GM12878 (cell line): ENCODE data around the gene NDUFA12. TPM values are rescaled to one million over a fixed set of nuclear protein-coding genes. Genes with fewer than 3 reads are reported as not detected.

Experiments
- ATAC-seq: fragments of 200-7000 bp; cut with Tn5 transposase; 3 replicates; pipeline ENCODE4 v1.9.1; 2020; ENCODE audit warnings: mild to moderate bottlenecking, moderate library complexity
- BruUV-seq: library from RNA; stranded (reverse); fragments of 400-500 nt; replicated peaks from 2 replicates; lab custom pipeline; 2021; lab: Mats Ljungman, UMichigan
- CTCF ChIA-PET: fragments of 300-600 bp; sonication (Branson Sonifier 250); formaldehyde crosslinking; extraction: SDS; loops from one replicate; lab custom pipeline; 2021; ENCODE audit warnings: inconsistent platforms; lab: Yijun Ruan, JAX
- POLR2A ChIA-PET: fragments of 350-600 bp; formaldehyde crosslinking; extraction: SDS; loops from one replicate; lab custom pipeline; 2021; ENCODE audit warnings: inconsistent platforms; lab: Charles Lee
- RAD21 ChIA-PET: fragments of 300-600 bp; sonication (Branson Sonifier 250); formaldehyde crosslinking; loops from one replicate; lab custom pipeline; 2023; ENCODE audit warnings: antibody characterized with exemption; ENCODE audit not compliant: unreplicated experiment; lab: Charles Lee
- SMC1A ChIA-PET: fragments of 300-600 bp; sonication (Branson Sonifier 250); formaldehyde crosslinking; loops from one replicate; lab custom pipeline; 2023; ENCODE audit not compliant: unreplicated experiment, uncharacterized antibody; lab: Charles Lee
- DNase-seq: peaks from one replicate; pipeline ENCODE4 v3.0.0-alpha.2; 2011; ENCODE audit warnings: low read depth, low spot score
- FAIRE-seq: peaks from 3 replicates; lab custom pipeline; 2011; peaks lifted over from hg19 to GRCh38; lab: Jason Lieb, UNC
- H2AFZ ChIP-seq: 2 replicates; pipeline ENCODE4 v1.6.0; 2011; ENCODE audit warnings: low read depth, low read length, control low read depth; ENCODE audit not compliant: control insufficient read depth
- H3K27ac ChIP-seq: 2 replicates; pipeline ENCODE4 v1.5.1; 2011; ENCODE audit warnings: control low read depth; ENCODE audit not compliant: control insufficient read depth, insufficient read depth
- H3K27me3 ChIP-seq, 2 experiments: replicated peaks in 1 of 2; 2 replicates each; pipeline versions ENCODE4 v1.6.0 to v1.6.1; 2011; ENCODE audit warnings: low read length in 1 of 2; ENCODE audit not compliant: control insufficient read depth in 2 of 2, insufficient read depth in 2 of 2
- H3K36me3 ChIP-seq, 2 experiments: 2 replicates each; pipeline ENCODE4 v1.5.1; 2011; ENCODE audit warnings: low read length in 1 of 2; ENCODE audit not compliant: control insufficient read depth in 2 of 2, insufficient read depth in 2 of 2
- H3K4me1 ChIP-seq: 2 replicates; pipeline ENCODE4 v1.6.1; 2011; ENCODE audit warnings: mild to moderate bottlenecking, low read length, moderate library complexity, mixed read lengths; ENCODE audit not compliant: control insufficient read depth, insufficient read depth
- H3K4me2 ChIP-seq: 2 replicates; pipeline ENCODE4 v1.6.0; 2011; ENCODE audit warnings: control low read depth; ENCODE audit not compliant: control insufficient read depth, insufficient read depth
- H3K4me3 ChIP-seq: fragments of 200-600 bp; sonication (generic); 2 replicates; pipeline ENCODE4 v1.5.1; 2016
- H3K79me2 ChIP-seq: 2 replicates; pipeline ENCODE4 v1.6.0; 2011; ENCODE audit warnings: low read length; ENCODE audit not compliant: control insufficient read depth, insufficient read depth
- H3K9ac ChIP-seq: 2 replicates; pipeline ENCODE4 v1.8.0; 2011; ENCODE audit warnings: low read length, control low read depth, mixed read lengths; ENCODE audit not compliant: control insufficient read depth, insufficient read depth
- H3K9me3 ChIP-seq: replicated peaks from 3 replicates; pipeline ENCODE4 v1.5.1; 2011; ENCODE audit warnings: mild to moderate bottlenecking, low read length; ENCODE audit not compliant: control insufficient read depth, insufficient read depth
- H4K20me1 ChIP-seq: 2 replicates; pipeline ENCODE4 v1.6.0; 2011; ENCODE audit not compliant: control insufficient read depth, insufficient read depth
- BRCA1 ChIP-seq: IDR thresholded peaks from 2 replicates; pipeline ENCODE4 v1.6.1; 2011; ENCODE audit warnings: low read depth, low read length, improper control_type of control experiment
- CHD1 ChIP-seq: IDR thresholded peaks from 2 replicates; pipeline ENCODE4 v1.6.1; 2012; ENCODE audit warnings: low read depth, low read length, improper control_type of control experiment
- ETV6 ChIP-seq, 2 experiments: fragments of 450-650 bp in 1 of 2; IDR thresholded peaks in 1 of 2; conservative IDR thresholded peaks in 1 of 2; 2 replicates each; pipeline ENCODE4 v1.6.1; 2014; ENCODE audit warnings: antibody characterized with exemption in 1 of 2, borderline replicate concordance in 1 of 2, low read depth in 1 of 2, mild to moderate bottlenecking in 1 of 2, moderate library complexity in 1 of 2
- HDAC2 ChIP-seq: fragments of 200-600 bp; sonication (generic); IDR thresholded peaks from 2 replicates; pipeline ENCODE4 v1.6.1; 2017
- IKZF1 ChIP-seq: fragments of 450-650 bp; conservative IDR thresholded peaks from 2 replicates; pipeline ENCODE4 v1.6.1; 2017; ENCODE audit warnings: antibody characterized with exemption, mild to moderate bottlenecking
- JUNB ChIP-seq: IDR thresholded peaks from 2 replicates; pipeline ENCODE4 v1.6.1; 2016; ENCODE audit warnings: antibody characterized with exemption, mild to moderate bottlenecking
- KDM1A ChIP-seq: fragments of 200-600 bp; sonication (generic); IDR thresholded peaks from 2 replicates; pipeline ENCODE4 v1.6.1; 2016; ENCODE audit warnings: borderline replicate concordance
- RAD51 ChIP-seq: fragments of 450-650 bp; IDR thresholded peaks from 2 replicates; pipeline ENCODE4 v1.6.1; 2016; ENCODE audit warnings: moderate library complexity, mild to moderate bottlenecking, inconsistent platforms
- RBBP5 ChIP-seq: fragments of 200-600 bp; sonication (generic); conservative IDR thresholded peaks from 2 replicates; pipeline ENCODE4 v1.6.1; 2016
- SMC3 ChIP-seq: IDR thresholded peaks from 2 replicates; pipeline ENCODE4 v1.6.1; 2011; ENCODE audit warnings: low read length, improper control_type of control experiment, borderline replicate concordance
- SUPT20H ChIP-seq: IDR thresholded peaks from 2 replicates; pipeline ENCODE4 v1.6.1; 2011; ENCODE audit warnings: low read depth, mild to moderate bottlenecking, low read length, moderate library complexity, borderline replicate concordance; ENCODE audit not compliant: control insufficient read depth
- YBX1 ChIP-seq: fragments of 450-650 bp; IDR thresholded peaks from 2 replicates; pipeline ENCODE4 v1.6.1; 2016; ENCODE audit warnings: antibody characterized with exemption
- ZNF24 ChIP-seq: fragments of 450-650 bp; IDR thresholded peaks from 2 replicates; pipeline ENCODE4 v1.6.1; 2017; ENCODE audit warnings: antibody characterized with exemption, mild to moderate bottlenecking
- WGBS: methylation state at CpG from one replicate; pipeline ENCODE4 v1.1.6; 2016; ENCODE audit warnings: low lambda C conversion rate; ENCODE audit not compliant: insufficient replicate concordance, insufficient coverage; ENCODE audit errors: missing lambda C conversion rate; 5-methylcytosine and 5-hydroxymethylcytosine counted together
- in situ Hi-C: fragments of 300-500 bp; cut with MboI; formaldehyde crosslinking; loops from 9 replicates; pipeline ENCODE4 v1.14.3; 2018; ENCODE audit warnings: mixed read lengths
- intact Hi-C: fragments of 100-400 bp; cut with micrococcal nuclease; formaldehyde crosslinking; loops from one replicate; pipeline ENCODE4 v1.14.2; 2022; ENCODE audit not compliant: unreplicated experiment
- polyA plus RNA-seq, 11 experiments: library from polyadenylated mRNA; depleted of rRNA in 4 of 11; unstranded in 6 of 11; stranded (reverse) in 5 of 11; fragments of >200 nt; fragmentation: Nextera tagmentation in 4 of 11; fragmentation: Illumina TruSeq in 1 of 11; extraction: Ambion mirVana in 4 of 11; extraction: Trizol in 1 of 11; gene quantifications; 1 replicate in 1 of 11; 2 replicates in 10 of 11; pipeline versions ENCODE4 v1.2.1 to v1.2.3, GENCODE V29; 2011 to 2016; ENCODE audit warnings: inconsistent platforms in 2 of 11, missing spikeins in 2 of 11, low read depth in 1 of 11
- total RNA-seq, 4 experiments: library from RNA; depleted of rRNA in 3 of 4; stranded (reverse); fragments of >200 nt in 3 of 4; fragmentation: Illumina TruSeq in 1 of 4; extraction: Trizol in 1 of 4; gene quantifications; 2 replicates each; pipeline versions ENCODE4 v1.2.1 to v1.2.3, GENCODE V29; 2013 to 2021
- TF ChIP-seq, protein P1 (sequence below): fragments of 450-650 bp; IDR thresholded peaks from 2 replicates; pipeline ENCODE4 v1.6.1; 2017; ENCODE audit warnings: mild to moderate bottlenecking, moderate library complexity

The NDUFA12 gene
- total and polyA plus RNA-seq, 10 of the 15 experiments (the other 5 are each of a cell fraction or from before 2014, with no cell fraction given) = 141 to 1,021 (median 295) TPM

DNA sequence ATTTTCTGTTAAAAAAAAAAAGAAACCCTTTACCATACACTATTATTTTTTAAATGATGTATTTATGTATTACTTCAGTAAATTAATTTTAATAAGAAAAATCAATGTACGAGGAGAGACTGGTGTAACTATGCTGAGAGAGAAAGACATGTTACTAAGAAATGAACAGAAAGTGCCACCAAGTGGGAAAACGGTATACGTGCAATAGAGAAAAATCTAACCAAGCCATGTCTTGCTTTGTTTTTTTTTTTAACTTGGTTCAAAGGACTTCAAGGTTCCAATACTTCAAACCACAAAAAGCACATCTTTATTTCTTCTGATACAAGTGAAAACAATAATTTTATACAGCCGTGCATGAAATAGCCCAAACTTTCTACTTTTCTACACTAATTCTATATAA is 22.9 kb downstream of the NDUFA12 start (continued):
- TF ChIP-seq, protein P1, sequence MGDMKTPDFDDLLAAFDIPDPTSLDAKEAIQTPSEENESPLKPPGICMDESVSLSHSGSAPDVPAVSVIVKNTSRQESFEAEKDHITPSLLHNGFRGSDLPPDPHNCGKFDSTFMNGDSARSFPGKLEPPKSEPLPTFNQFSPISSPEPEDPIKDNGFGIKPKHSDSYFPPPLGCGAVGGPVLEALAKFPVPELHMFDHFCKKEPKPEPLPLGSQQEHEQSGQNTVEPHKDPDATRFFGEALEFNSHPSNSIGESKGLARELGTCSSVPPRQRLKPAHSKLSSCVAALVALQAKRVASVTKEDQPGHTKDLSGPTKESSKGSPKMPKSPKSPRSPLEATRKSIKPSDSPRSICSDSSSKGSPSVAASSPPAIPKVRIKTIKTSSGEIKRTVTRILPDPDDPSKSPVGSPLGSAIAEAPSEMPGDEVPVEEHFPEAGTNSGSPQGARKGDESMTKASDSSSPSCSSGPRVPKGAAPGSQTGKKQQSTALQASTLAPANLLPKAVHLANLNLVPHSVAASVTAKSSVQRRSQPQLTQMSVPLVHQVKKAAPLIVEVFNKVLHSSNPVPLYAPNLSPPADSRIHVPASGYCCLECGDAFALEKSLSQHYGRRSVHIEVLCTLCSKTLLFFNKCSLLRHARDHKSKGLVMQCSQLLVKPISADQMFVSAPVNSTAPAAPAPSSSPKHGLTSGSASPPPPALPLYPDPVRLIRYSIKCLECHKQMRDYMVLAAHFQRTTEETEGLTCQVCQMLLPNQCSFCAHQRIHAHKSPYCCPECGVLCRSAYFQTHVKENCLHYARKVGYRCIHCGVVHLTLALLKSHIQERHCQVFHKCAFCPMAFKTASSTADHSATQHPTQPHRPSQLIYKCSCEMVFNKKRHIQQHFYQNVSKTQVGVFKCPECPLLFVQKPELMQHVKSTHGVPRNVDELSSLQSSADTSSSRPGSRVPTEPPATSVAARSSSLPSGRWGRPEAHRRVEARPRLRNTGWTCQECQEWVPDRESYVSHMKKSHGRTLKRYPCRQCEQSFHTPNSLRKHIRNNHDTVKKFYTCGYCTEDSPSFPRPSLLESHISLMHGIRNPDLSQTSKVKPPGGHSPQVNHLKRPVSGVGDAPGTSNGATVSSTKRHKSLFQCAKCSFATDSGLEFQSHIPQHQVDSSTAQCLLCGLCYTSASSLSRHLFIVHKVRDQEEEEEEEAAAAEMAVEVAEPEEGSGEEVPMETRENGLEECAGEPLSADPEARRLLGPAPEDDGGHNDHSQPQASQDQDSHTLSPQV = no peak
- TF ChIP-seq SMC3 = peak; percentile 33; the same call in 1 of the 2 replicates

DNA sequence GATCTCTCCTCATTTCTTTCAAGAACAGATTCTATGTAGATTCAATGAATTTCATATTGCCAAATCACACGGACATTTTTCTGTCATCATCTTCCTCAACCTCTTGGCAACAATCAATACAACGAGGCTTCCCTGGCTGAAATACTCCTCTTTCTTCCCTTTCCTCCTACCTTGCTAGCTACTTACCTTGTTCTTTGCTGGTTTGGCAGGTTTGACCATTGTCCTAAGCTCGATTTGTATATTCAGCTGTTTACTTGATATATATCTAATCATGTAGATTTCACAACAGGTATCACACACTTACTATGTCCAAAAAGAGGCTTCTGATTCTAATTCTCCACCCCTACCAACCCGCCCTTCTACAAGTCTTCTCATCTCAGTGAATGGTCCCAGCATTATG is 23.6 kb downstream of the NDUFA12 start:
- H3K36me3 ChIP-seq = no peaks in the 10 kb centered on the region; a peak in 3 of 4 replicates
- no peaks in the 10 kb centered on the region for H3K4me1 ChIP-seq
- ChIA-PET POLR2A (interaction anchor here (1.0 kb wide), 1 partner anchor 94 kb away, joined by 3 read pairs; no protein-coding TSS in a partner anchor), RAD21 (no interaction called here), SMC1A (no interaction called here), CTCF (interaction anchor here (0.5 to 1.3 kb wide), 3 partner anchors 93 to 267 kb away, joined by 3 to 4 read pairs (median 3); no protein-coding TSS in a partner anchor)
- no peak overlapping the region for H3K9ac ChIP-seq
- in situ Hi-C loops = no loop called here
- FAIRE-seq = no peak
- no peaks in the 10 kb centered on the region; the same call in none of the 2 replicates for H3K79me2 ChIP-seq
- ATAC-seq = no peak
- DNase-seq = no peak
- H3K27ac ChIP-seq = no peak overlapping the region
- no peaks in the 10 kb centered on the region for H3K9me3 ChIP-seq
- H2AFZ ChIP-seq = no peak overlapping the region
- H4K20me1 ChIP-seq = no peaks in the 10 kb centered on the region
- BruUV-seq = no TSS peak
- 98% methylated on average over 4 of the region's 4 CpGs for WGBS
- no peak overlapping the region for H3K4me2 ChIP-seq
- H3K27me3 ChIP-seq = no peaks in the 10 kb centered on the region
- H3K4me3 ChIP-seq = no peak overlapping the region
- TF ChIP-seq BRCA1 (no peak), KDM1A (no peak), HDAC2 (no peak), ZNF24 (no peak), JUNB (no peak), RAD51 (no peak), IKZF1 (no peak), RBBP5 (no peak), CHD1 (no peak), SUPT20H (no peak), YBX1 (no peak), ETV6 (conservative IDR thresholded peaks at IDR 0.05 in 1 of 2, IDR thresholded peaks at IDR 0.05 in 1 of 2; ENCODE audit: borderline replicate concordance in 1 of 2, low read depth in 1 of 2) (no peak)
- TF ChIP-seq, all 136 proteins: peak for 0
- intact Hi-C loops = no loop called here
